SJSA1 (cell line): Measurements from ENCODE around the gene IGSF21. TPM values are rescaled to one million over a fixed set of nuclear protein-coding genes. Genes with fewer than 3 reads are reported as not detected.
A peak's percentile ranks its signal among the peaks of the same experiment; 100 is the strongest.

Experiments used
- DNase-seq, 2 experiments: peaks; one replicate each; pipeline ENCODE4 v3.0.0-alpha.2; 2015 to 2020; ENCODE audit warnings: low spot score in 2 of 2, low read depth in 1 of 2
- H3K27ac ChIP-seq: fragments of 250-450 bp; sonication (Bioruptor Pico); 2 replicates; pipeline ENCODE4 v1.5.1; 2020; ENCODE audit warnings: mild to moderate bottlenecking, moderate library complexity
- H3K27me3 ChIP-seq: fragments of 250-450 bp; sonication (Bioruptor Pico); replicated peaks from 2 replicates; pipeline ENCODE4 v1.5.1; 2020; ENCODE audit warnings: mild to moderate bottlenecking, moderate library complexity
- H3K36me3 ChIP-seq: fragments of 250-450 bp; sonication (Bioruptor Pico); 2 replicates; pipeline ENCODE4 v1.5.1; 2020; ENCODE audit warnings: mild to moderate bottlenecking
- H3K4me1 ChIP-seq: fragments of 250-450 bp; sonication (Bioruptor Pico); replicated peaks from 2 replicates; pipeline ENCODE4 v1.6.1; 2021; ENCODE audit warnings: mild to moderate bottlenecking
- H3K4me3 ChIP-seq: fragments of 250-450 bp; sonication (Bioruptor Pico); 2 replicates; pipeline ENCODE4 v1.5.1; 2020; ENCODE audit warnings: mild to moderate bottlenecking
- H3K9me3 ChIP-seq: fragments of 250-450 bp; sonication (Bioruptor Pico); replicated peaks from 2 replicates; pipeline ENCODE4 v1.5.1; 2020; ENCODE audit warnings: mild to moderate bottlenecking
- total RNA-seq: library from RNA; depleted of rRNA; stranded (reverse); fragments of >200 nt; shearing (Covaris generic); gene quantifications from 2 replicates; pipeline ENCODE4 v1.2.3, GENCODE V29; 2014

IGSF21 gene
- total RNA-seq, 1 experiment from 2014 or later = not detected

DNA sequence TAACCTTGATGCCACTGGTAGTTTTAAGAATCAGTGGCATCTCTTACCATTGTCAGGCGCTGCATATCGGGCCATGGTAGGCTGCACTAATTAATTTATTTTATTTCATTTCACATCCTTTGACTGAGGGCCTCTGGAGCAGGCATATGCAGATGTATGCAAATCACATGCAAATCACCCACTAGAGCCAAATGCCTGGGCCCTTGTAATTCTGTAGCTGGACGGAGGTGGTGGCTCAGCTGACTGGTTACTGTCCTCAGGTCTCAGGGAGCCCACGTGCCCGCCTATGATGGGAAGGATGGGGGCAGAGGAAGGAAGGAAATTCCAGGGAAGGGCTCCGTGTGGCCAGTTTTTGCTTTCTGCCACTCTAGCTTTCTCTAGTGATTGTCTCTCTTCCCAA is 122.7 kb downstream of the IGSF21 start:
- Histone ChIP-seq H3K27ac (no peak overlapping the region), H3K36me3 (no peaks in the 10 kb centered on the region), H3K4me3 (no peak overlapping the region), H3K27me3 (no peaks in the 10 kb centered on the region), H3K9me3 (peaks cover 5% of the 10 kb centered on the region; the same call in 1 of the 2 replicates), H3K4me1 (no peaks in the 10 kb centered on the region)
- no peak for DNase-seq

DNA sequence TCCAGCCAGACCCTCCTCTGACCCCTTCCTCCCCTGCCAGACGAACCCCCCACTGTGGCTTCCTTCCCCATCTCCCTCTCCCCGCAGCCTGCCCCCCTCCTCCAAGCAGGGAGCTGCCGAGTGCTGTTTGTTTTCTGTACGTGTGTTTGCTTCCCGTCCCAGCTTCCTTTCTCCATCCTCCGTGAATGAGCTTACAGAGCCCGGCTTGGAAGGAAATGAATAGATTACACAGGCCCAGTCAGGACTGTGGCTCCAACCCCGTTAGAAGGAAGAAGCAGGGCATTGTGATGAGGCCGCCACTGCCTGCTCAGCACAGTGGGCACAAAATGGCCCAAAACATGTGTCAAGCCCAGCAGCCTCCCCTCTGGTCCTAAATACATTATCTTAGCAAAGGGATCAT is 123.2 kb downstream of the IGSF21 start:
- H3K4me1 ChIP-seq = no peaks in the 10 kb centered on the region
- H3K9me3 ChIP-seq = peaks cover 5% of the 10 kb centered on the region; the same call in 1 of the 2 replicates
- H3K4me3 ChIP-seq = no peak overlapping the region
- no peaks in the 10 kb centered on the region for H3K36me3 ChIP-seq
- no peaks in the 10 kb centered on the region for H3K27me3 ChIP-seq
- DNase-seq = no peak
- H3K27ac ChIP-seq = no peak overlapping the region

DNA sequence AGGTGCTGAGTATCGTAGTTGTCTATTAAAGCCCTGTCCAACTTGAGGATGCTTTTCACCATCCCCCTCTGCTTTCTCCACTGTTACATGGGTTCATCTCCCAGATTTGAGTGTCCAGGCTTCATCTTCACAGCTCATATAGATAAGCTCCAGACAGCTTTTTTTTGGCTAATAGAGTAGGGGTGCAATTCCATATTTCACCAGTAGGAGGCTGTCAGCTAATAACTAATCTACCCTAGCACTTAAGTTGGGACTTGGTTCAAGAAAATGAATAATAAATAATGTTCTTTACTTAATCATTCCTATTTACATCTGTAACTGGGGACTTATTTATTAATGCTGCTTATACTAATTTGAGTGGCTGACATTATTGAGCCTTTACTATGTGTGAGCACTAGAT is 124.5 kb downstream of the IGSF21 start:
- no peak for DNase-seq
- H3K9me3 ChIP-seq = peaks cover 5% of the 10 kb centered on the region; the same call in 1 of the 2 replicates
- H3K4me3 ChIP-seq = no peak overlapping the region
- no peaks in the 10 kb centered on the region for H3K36me3 ChIP-seq
- H3K27ac ChIP-seq = no peak overlapping the region
- H3K4me1 ChIP-seq = no peaks in the 10 kb centered on the region
- no peaks in the 10 kb centered on the region for H3K27me3 ChIP-seq

DNA sequence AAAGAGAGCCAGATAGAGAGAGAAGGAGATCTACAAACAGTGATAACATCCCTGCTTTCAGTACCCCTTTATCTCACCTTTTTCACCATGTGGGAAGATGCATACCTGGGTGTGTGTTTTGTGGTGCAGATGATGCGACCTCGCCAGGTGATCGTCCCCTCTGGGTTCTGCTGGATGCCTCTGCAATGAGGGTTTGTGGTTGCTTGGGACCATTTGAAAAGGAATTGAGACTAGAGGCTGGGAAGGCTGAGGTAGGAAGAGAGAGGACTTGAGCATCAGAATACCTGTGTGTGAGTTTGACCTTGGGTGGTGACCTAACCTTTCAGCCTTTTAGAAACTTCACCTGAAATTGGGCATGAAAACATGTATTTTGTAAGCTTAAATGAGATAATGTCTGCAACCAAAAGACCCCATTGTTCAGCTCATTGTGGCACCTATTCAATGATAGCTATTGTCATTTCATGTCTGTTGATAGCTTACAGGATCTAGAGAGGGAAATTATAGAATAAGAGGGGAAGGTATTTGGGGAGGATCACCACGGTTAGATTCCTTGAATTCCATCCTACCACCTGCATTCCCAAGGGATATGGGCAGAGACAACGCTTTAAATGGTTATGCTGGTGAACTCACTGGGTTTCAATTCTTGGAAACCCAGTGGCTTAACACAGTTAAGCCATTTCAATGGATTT is 125.7 kb downstream of the IGSF21 start:
- no peaks in the 10 kb centered on the region for H3K4me1 ChIP-seq
- no peaks in the 10 kb centered on the region for H3K36me3 ChIP-seq
- no peak overlapping the region for H3K27ac ChIP-seq
- H3K9me3 ChIP-seq = peaks cover 5% of the 10 kb centered on the region; the same call in 1 of the 2 replicates
- no peaks in the 10 kb centered on the region for H3K27me3 ChIP-seq
- no peak overlapping the region for H3K4me3 ChIP-seq
- no peak for DNase-seq

DNA sequence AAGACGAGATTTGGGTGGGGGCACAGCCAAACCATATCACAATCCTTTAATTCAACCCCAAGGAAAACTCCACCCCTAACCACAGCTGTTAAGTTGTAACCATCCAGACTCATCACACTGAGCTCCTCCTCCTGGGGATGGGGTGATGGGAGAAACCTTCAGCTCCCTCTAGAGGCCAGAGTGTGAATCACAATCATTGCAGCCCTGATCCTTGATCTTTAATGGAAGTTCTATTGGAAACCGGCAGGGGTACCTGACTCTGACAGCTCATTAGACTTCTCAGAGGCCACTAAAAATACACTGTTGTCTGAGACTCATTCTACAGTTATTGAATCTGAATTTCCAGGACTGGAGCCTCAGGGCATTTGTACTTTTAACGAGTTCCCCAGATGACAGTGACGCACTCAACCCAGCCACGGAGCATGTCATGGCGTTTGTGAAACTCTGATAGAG is 127.2 kb downstream of the IGSF21 start:
- DNase-seq = peak; percentile 23 to 48
- no peaks in the 10 kb centered on the region for H3K36me3 ChIP-seq
- no peaks in the 10 kb centered on the region for H3K4me1 ChIP-seq
- no peak overlapping the region for H3K27ac ChIP-seq
- peaks cover 5% of the 10 kb centered on the region; the same call in 1 of the 2 replicates for H3K9me3 ChIP-seq
- H3K27me3 ChIP-seq = no peaks in the 10 kb centered on the region
- no peak overlapping the region for H3K4me3 ChIP-seq

- H3K4me3 ChIP-seq = no peak overlapping the region
- no peaks in the 10 kb centered on the region for H3K9me3 ChIP-seq
- H3K36me3 ChIP-seq = no peaks in the 10 kb centered on the region
- H3K4me1 ChIP-seq = no peaks in the 10 kb centered on the region
- no peak for DNase-seq
- no peaks in the 10 kb centered on the region for H3K27me3 ChIP-seq
- H3K27ac ChIP-seq = no peak overlapping the region
Observed at GRCh38 chr1:18237371-18237770, 129.8 kb downstream of the IGSF21 start.

DNA sequence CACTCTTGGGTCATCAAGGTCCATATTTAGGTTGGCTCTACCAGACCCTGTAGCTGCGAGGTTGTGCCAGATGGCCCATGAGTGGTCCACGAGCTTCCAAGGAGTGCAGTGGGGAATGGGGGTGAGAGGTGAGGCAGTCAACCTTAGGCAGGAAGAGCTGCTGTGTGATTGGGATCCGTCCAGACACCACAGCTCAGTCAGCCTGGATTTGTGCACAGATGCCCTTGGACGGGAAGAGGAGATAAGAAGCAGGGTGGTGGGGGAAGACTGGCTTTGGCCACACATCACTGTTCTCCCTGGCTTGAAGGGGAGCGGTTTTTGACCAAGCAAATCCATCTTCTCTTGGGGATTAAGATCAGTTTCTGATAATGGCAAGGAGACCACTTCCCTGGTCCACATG is 130.6 kb downstream of the IGSF21 start:
- Histone ChIP-seq H3K4me3 (no peak overlapping the region), H3K4me1 (no peaks in the 10 kb centered on the region), H3K27me3 (no peaks in the 10 kb centered on the region), H3K36me3 (no peaks in the 10 kb centered on the region), H3K9me3 (no peaks in the 10 kb centered on the region), H3K27ac (no peak overlapping the region)
- DNase-seq = no peak

- no peak for DNase-seq
- no peak overlapping the region for H3K4me3 ChIP-seq
- no peaks in the 10 kb centered on the region for H3K36me3 ChIP-seq
- no peaks in the 10 kb centered on the region for H3K27me3 ChIP-seq
- no peaks in the 10 kb centered on the region for H3K9me3 ChIP-seq
- H3K4me1 ChIP-seq = no peaks in the 10 kb centered on the region
- no peak overlapping the region for H3K27ac ChIP-seq
Observed at GRCh38 chr1:18239671-18240070, 132.1 kb downstream of the IGSF21 start.

- Histone ChIP-seq H3K4me3 (no peak overlapping the region), H3K27me3 (no peaks in the 10 kb centered on the region), H3K4me1 (no peaks in the 10 kb centered on the region), H3K9me3 (no peaks in the 10 kb centered on the region), H3K27ac (no peak overlapping the region), H3K36me3 (no peaks in the 10 kb centered on the region)
- no peak for DNase-seq
Observed at GRCh38 chr1:18240906-18241305, 133.3 kb downstream of the IGSF21 start.

DNA sequence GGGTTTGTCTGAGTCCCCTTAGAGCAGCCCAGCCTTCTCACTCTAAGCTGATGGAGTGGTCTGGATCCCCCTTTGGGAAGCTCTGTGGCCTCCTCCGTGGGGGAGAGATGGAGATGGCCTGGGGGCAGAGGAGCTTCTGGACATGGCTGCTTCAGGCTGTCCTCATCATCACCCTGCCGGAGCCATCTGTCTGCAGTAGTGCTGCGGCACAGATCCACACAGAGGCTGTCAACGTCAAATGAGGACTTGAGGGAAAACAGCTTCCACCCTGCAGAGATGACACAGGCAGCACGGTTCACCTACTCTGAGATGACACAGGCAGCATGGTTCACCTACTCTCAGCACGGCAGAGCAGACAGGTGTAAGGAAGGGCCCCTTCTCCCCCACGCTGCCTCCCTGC is 134.3 kb downstream of the IGSF21 start:
- H3K27ac ChIP-seq = no peak overlapping the region
- H3K36me3 ChIP-seq = no peaks in the 10 kb centered on the region
- no peaks in the 10 kb centered on the region for H3K27me3 ChIP-seq
- H3K9me3 ChIP-seq = no peaks in the 10 kb centered on the region
- no peaks in the 10 kb centered on the region for H3K4me1 ChIP-seq
- DNase-seq = no peak
- H3K4me3 ChIP-seq = no peak overlapping the region

GRCh38 chr1:18243503-18244175 is 136.0 kb downstream of the IGSF21 start:
- DNase-seq = no peak
- no peaks in the 10 kb centered on the region for H3K27me3 ChIP-seq
- H3K9me3 ChIP-seq = no peaks in the 10 kb centered on the region
- H3K36me3 ChIP-seq = no peaks in the 10 kb centered on the region
- no peaks in the 10 kb centered on the region for H3K4me1 ChIP-seq
- no peak overlapping the region for H3K27ac ChIP-seq
- no peak overlapping the region for H3K4me3 ChIP-seq

GRCh38 chr1:18244762-18245161 is 137.2 kb downstream of the IGSF21 start:
- H3K4me1 ChIP-seq = no peaks in the 10 kb centered on the region

DNA sequence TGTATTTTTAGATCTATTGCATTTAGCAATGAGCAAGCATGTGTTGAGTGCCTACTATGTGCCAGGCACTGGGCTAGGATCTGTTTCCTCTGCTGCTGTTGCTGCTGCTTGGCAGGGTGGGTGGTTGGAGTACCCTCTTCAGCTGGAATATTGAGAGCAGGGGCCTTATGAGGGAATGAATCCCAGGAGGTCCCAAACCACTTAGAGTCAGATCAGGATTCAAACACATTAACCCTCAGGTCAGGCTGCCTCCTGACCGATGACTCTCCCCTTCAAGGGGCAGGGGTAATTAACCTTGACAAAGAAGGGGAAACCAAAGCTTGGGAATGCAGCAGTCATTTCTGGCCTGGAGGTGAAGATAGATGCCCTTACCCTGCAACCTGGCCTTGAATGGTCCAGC is 138.0 kb downstream of the IGSF21 start:
- Histone ChIP-seq H3K36me3 (no peaks in the 10 kb centered on the region), H3K27me3 (no peaks in the 10 kb centered on the region), H3K9me3 (no peaks in the 10 kb centered on the region), H3K4me3 (no peak overlapping the region), H3K4me1 (no peaks in the 10 kb centered on the region), H3K27ac (no peak overlapping the region)
- no peak for DNase-seq

More at GRCh38 chr1:18244762-18245161, 137.2 kb downstream of the IGSF21 start:
- H3K36me3 ChIP-seq = no peaks in the 10 kb centered on the region
- no peak overlapping the region for H3K4me3 ChIP-seq
- no peak for DNase-seq
- no peaks in the 10 kb centered on the region for H3K9me3 ChIP-seq
- no peaks in the 10 kb centered on the region for H3K27me3 ChIP-seq
- H3K27ac ChIP-seq = no peak overlapping the region

GRCh38 chr1:18246543-18246942 is 138.9 kb downstream of the IGSF21 start:
- no peak for DNase-seq

More at GRCh38 chr1:18246543-18246942, 138.9 kb downstream of the IGSF21 start:
- Histone ChIP-seq H3K36me3 (no peaks in the 10 kb centered on the region), H3K4me3 (no peak overlapping the region), H3K27me3 (no peaks in the 10 kb centered on the region), H3K4me1 (no peaks in the 10 kb centered on the region), H3K9me3 (no peaks in the 10 kb centered on the region), H3K27ac (no peak overlapping the region)
